ENCODE results near the gene AFF3.

DNA sequence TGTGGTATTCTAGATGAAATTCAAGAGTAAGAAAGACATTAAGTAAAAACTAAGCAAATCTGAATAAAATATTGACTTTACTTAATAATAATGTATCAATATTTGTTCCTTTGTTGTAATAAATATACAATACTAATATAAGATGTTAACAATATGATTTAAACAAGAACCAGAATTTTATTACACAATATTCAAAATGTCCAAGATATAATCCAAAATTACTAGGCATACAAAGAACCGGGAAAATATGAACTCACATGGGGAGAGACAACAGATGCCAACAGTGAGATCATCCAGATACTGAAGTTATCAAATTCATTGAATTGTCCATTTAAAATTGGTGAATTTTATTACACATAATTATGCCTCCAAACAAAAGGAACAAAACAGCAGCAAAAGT is 286.3 kb downstream of the AFF3 start:
- TF ChIP-seq FOS (IDR thresholded peaks at IDR 0.05; ENCODE audit: low read depth, low read length) (no peak), CTCF (conservative IDR thresholded peaks at IDR 0.05; ENCODE audit: low read depth, low read length) (no peak), POLR2A (IDR thresholded peaks at IDR 0.05; ENCODE audit: low read depth, low read length) (no peak), NFE2L2 (IDR thresholded peaks at IDR 0.05; ENCODE audit: low read depth, low read length) (no peak), MAFK (IDR thresholded peaks at IDR 0.05; ENCODE audit: low read depth, low read length) (no peak), USF2 (IDR thresholded peaks at IDR 0.05; ENCODE audit: low read depth, low read length) (no peak)

All from IMR-90 (cell line).